Superior temporal gyrus (tissue), 1 donor: ENCODE data around the gene NCKAP5.

ENCODE experiments used
- DNase-seq: peaks from one replicate; pipeline ENCODE4 v3.0.0-alpha.2; 2016; ENCODE audit errors: extremely low spot score

Gene NCKAP5

GRCh38 chr2:132884292-132884691 is 684.0 kb downstream of the NCKAP5 start:
- DNase-seq, result no peak

- DNase-seq, result no peak
Observed at GRCh38 chr2:132883430-132883829, 684.8 kb downstream of the NCKAP5 start.

GRCh38 chr2:132881546-132881945 is 686.7 kb downstream of the NCKAP5 start:
- no peak for DNase-seq

- no peak for DNase-seq
Observed at GRCh38 chr2:132877923-132878322, 690.3 kb downstream of the NCKAP5 start.

- no peak for DNase-seq
Observed at GRCh38 chr2:132876745-132877391, 691.4 kb downstream of the NCKAP5 start.

GRCh38 chr2:132875193-132875592 is 693.1 kb downstream of the NCKAP5 start:
- DNase-seq, result no peak

GRCh38 chr2:132873738-132874137 is 694.5 kb downstream of the NCKAP5 start:
- no peak for DNase-seq

- DNase-seq, result no peak
Observed at GRCh38 chr2:132871831-132872230, 696.4 kb downstream of the NCKAP5 start.

- no peak for DNase-seq
Observed at GRCh38 chr2:132863961-132864360, 704.3 kb downstream of the NCKAP5 start.

GRCh38 chr2:132860220-132860619 is 708.0 kb downstream of the NCKAP5 start:
- DNase-seq, result no peak

- DNase-seq, result no peak
Observed at GRCh38 chr2:132859590-132859989, 708.7 kb downstream of the NCKAP5 start.

- DNase-seq, result no peak
Observed at GRCh38 chr2:132857319-132857718, 710.9 kb downstream of the NCKAP5 start.

GRCh38 chr2:132850688-132851087 is 717.6 kb downstream of the NCKAP5 start:
- no peak for DNase-seq

- no peak for DNase-seq
Observed at GRCh38 chr2:132849118-132849517, 719.1 kb downstream of the NCKAP5 start.

GRCh38 chr2:132845339-132845738 is 722.9 kb downstream of the NCKAP5 start:
- no peak for DNase-seq

- DNase-seq, result no peak
Observed at GRCh38 chr2:132844585-132844984, 723.7 kb downstream of the NCKAP5 start.

GRCh38 chr2:132837769-132838168 is 730.5 kb downstream of the NCKAP5 start:
- no peak for DNase-seq

- DNase-seq, result no peak
Observed at GRCh38 chr2:132830321-132830827, 737.9 kb downstream of the NCKAP5 start.

- DNase-seq, result no peak
Observed at GRCh38 chr2:132825601-132826000, 742.7 kb downstream of the NCKAP5 start.

GRCh38 chr2:132824716-132825115 is 743.5 kb downstream of the NCKAP5 start:
- DNase-seq, result no peak

- DNase-seq, result no peak
Observed at GRCh38 chr2:132816234-132816633, 752.0 kb downstream of the NCKAP5 start.

- no peak for DNase-seq
Observed at GRCh38 chr2:132815516-132815915, 752.7 kb downstream of the NCKAP5 start.

- peak; percentile 65 for DNase-seq
Observed at GRCh38 chr2:132814651-132815050, 753.6 kb downstream of the NCKAP5 start.

GRCh38 chr2:132813422-132813821 is 754.8 kb downstream of the NCKAP5 start:
- DNase-seq, result no peak
